Subcutaneous adipose tissue (tissue), 4 donors: ENCODE measurements around the gene RABL6. TPM values are rescaled to one million over a fixed set of nuclear protein-coding genes. Genes with fewer than 3 reads are reported as not detected.

Experiments
- CTCF ChIP-seq: fragments of 450-650 bp; IDR thresholded peaks from one replicate; pipeline ENCODE4 v1.5.1; 2016; ENCODE audit warnings: low read depth, mild to moderate bottlenecking, control low read depth, antibody characterized with exemption, moderate library complexity
- total RNA-seq, 4 donors: library from RNA; depleted of rRNA; stranded (reverse); fragments of >200 nt; gene quantifications; one replicate each; pipeline ENCODE4 v1.1.0, GENCODE V29; 2016

The RABL6 gene
- total RNA-seq, 4 donors from 2014 or later = 29.4 to 78.2 (median 33.4) TPM

- no peak for TF ChIP-seq CTCF
These were observed 39.5 kb downstream of the RABL6 start for GRCh38 chr9:136847088-136847825.

GRCh38 chr9:136847826-136848392, 40.2 kb downstream of the RABL6 start:
- no peak for TF ChIP-seq CTCF

- no peak for TF ChIP-seq CTCF
These were observed 40.8 kb downstream of the RABL6 start for GRCh38 chr9:136848393-136849037.

- no peak for TF ChIP-seq CTCF
These were observed 41.6 kb downstream of the RABL6 start, which contains the start of gene PHPT1 for GRCh38 chr9:136849038-136849959. TSS of gene PHPT1 (plus strand) at chr9:136849409. CDS start at chr9:136849431, 22 bp downstream.

- TF ChIP-seq CTCF = no peak
These were observed 42.5 kb downstream of the RABL6 start for GRCh38 chr9:136849960-136850865.

GRCh38 chr9:136850866-136851775, 43.4 kb downstream of the RABL6 start:
- no peak for TF ChIP-seq CTCF
